Ascending aorta (tissue), 2 donors: Measurements from ENCODE around the gene INTS2. TPM values are rescaled to one million over a fixed set of nuclear protein-coding genes. Genes with fewer than 3 reads are reported as not detected.
"Not testable (repeated sequence)": the region's sequence is repeated elsewhere in the genome, so short reads cannot be mapped to it uniquely, and the experiment has no call there.

Experiments
- DNase-seq, 2 donors: peaks; one replicate each; pipeline ENCODE4 v3.0.0-alpha.2; 2019; ENCODE audit warnings: low spot score in 2 of 2
- H3K27ac ChIP-seq, 2 donors: fragments of 200-600 bp; sonication (generic); one replicate each; pipeline ENCODE4 v1.5.1; 2016 to 2017; ENCODE audit warnings: mild to moderate bottlenecking in 1 of 2
- H3K27me3 ChIP-seq: fragments of 200-600 bp; sonication (generic); one replicate; pipeline ENCODE4 v1.5.1; 2017
- H3K36me3 ChIP-seq, 2 donors: fragments of 200-600 bp; sonication (generic); one replicate each; pipeline ENCODE4 v1.5.1; 2016
- H3K4me1 ChIP-seq, 2 donors: fragments of 200-600 bp; sonication (generic); one replicate each; pipeline ENCODE4 v1.5.1; 2016 to 2017; ENCODE audit warnings: mild to moderate bottlenecking in 1 of 2
- H3K4me3 ChIP-seq, 2 donors: fragments of 200-600 bp; sonication (generic); one replicate each; pipeline ENCODE4 v1.5.1; 2016 to 2017; ENCODE audit warnings: mild to moderate bottlenecking in 1 of 2
- H3K9me3 ChIP-seq, 2 donors: fragments of 200-600 bp; sonication (generic); one replicate each; pipeline ENCODE4 v1.5.1; 2016
- CTCF ChIP-seq, 3 experiments: fragments of 200-600 bp in 2 of 3; fragments of 450-650 bp in 1 of 3; sonication (generic) in 2 of 3; IDR thresholded peaks; one replicate each; pipeline ENCODE4 v1.5.1; 2016 to 2019; ENCODE audit warnings: antibody characterized with exemption in 3 of 3, mild to moderate bottlenecking in 1 of 3, moderate library complexity in 1 of 3
- intact Hi-C: fragments of 100-400 bp; cut with DNase I; formaldehyde crosslinking; loops from one replicate; pipeline ENCODE4 v1.15.1; 2023
- total RNA-seq: library from RNA; depleted of rRNA; stranded (reverse); fragments of >200 nt; gene quantifications from one replicate; pipeline ENCODE4 v1.1.0, GENCODE V29; 2016

INTS2 gene
- total RNA-seq, 1 donor from 2014 or later = 2.2 TPM

- no peak overlapping the region for H3K4me3 ChIP-seq
- DNase-seq = no peak
- H3K36me3 ChIP-seq = no peaks in the 10 kb centered on the region
- intact Hi-C loops = loop anchor here (2.0 to 5.0 kb wide), 2 partner anchors 205 to 449 kb away; partner anchors contain the start of gene MED13
- H3K27me3 ChIP-seq = no peaks in the 10 kb centered on the region
- no peaks in the 10 kb centered on the region for H3K4me1 ChIP-seq
- TF ChIP-seq CTCF (IDR thresholded peaks at IDR 0.05) = no peak
- no peak overlapping the region for H3K27ac ChIP-seq
- H3K9me3 ChIP-seq = no peaks in the 10 kb centered on the region
These were observed 65.6 kb downstream of the INTS2 start for GRCh38 chr17:61862105-61862574.

DNA sequence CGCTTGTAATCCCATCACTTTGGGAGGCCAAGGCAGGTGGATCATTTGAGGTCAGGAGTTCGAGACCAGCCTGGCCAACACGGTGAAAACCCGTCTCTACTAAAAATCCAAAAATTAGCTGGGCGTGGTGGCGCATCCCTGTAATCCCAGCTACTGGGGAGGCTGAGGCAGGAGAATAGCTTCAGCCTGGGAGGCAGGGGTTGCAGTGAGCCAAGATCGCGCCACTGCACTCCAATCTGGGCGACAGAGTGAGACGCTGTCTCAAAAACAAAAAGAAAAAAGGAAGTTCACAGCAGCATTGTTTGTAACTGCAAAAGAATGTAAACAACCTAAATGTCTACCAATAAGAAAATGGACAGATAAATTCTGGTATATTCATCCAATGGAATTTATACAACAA is 67.4 kb downstream of the INTS2 start:
- H3K4me3 ChIP-seq, H3K27ac ChIP-seq, DNase-seq, H3K27me3 ChIP-seq, H3K36me3 ChIP-seq, H3K9me3 ChIP-seq, H3K4me1 ChIP-seq: not testable (repeated sequence)
- intact Hi-C loops = loop anchor here (5.0 kb wide), 1 partner anchor 207 kb away; the partner anchor contains the start of gene MED13

GRCh38 chr17:61856035-61856434 is 71.7 kb downstream of the INTS2 start:
- Histone ChIP-seq H3K4me3 (no peak overlapping the region), H3K36me3 (no peaks in the 10 kb centered on the region), H3K9me3 (no peaks in the 10 kb centered on the region), H3K27me3 (no peaks in the 10 kb centered on the region), H3K4me1 (no peaks in the 10 kb centered on the region), H3K27ac (no peak overlapping the region)
- intact Hi-C loops = no loop called here
- no peak for TF ChIP-seq CTCF (IDR thresholded peaks at IDR 0.05)
- DNase-seq = no peak

DNA sequence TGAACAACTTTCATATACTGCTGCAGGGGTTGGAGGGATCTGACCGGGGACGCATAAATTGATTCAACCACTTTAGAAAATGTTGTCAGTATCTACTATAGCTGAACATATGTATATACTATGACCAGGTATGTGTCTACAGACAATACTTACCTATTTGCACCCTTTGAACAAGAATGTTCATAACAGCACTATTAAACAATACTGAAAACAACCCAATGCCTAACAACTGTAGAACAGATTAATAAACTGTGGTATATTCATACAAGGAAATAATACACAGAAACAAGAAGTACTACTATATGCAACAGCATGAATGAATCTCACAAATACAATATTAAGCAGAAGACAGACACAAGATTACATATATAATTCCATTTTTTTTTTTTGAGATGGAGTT is 74.9 kb downstream of the INTS2 start:
- no peak for DNase-seq
- H3K4me1 ChIP-seq = no peaks in the 10 kb centered on the region
- H3K4me3 ChIP-seq = no peak overlapping the region
- intact Hi-C loops = no loop called here
- H3K27me3 ChIP-seq = no peaks in the 10 kb centered on the region
- TF ChIP-seq CTCF (IDR thresholded peaks at IDR 0.05) = no peak
- H3K36me3 ChIP-seq = no peaks in the 10 kb centered on the region
- no peak overlapping the region for H3K27ac ChIP-seq
- no peaks in the 10 kb centered on the region for H3K9me3 ChIP-seq

- no peak for DNase-seq
- no peak overlapping the region for H3K27ac ChIP-seq
- intact Hi-C loops = no loop called here
- H3K27me3 ChIP-seq = no peaks in the 10 kb centered on the region
- no peaks in the 10 kb centered on the region for H3K4me1 ChIP-seq
- H3K4me3 ChIP-seq = no peak overlapping the region
- H3K9me3 ChIP-seq = no peaks in the 10 kb centered on the region
- no peak for TF ChIP-seq CTCF (IDR thresholded peaks at IDR 0.05)
- no peaks in the 10 kb centered on the region for H3K36me3 ChIP-seq
These were observed 78.1 kb downstream of the INTS2 start for GRCh38 chr17:61849674-61850073.

GRCh38 chr17:61848896-61849295 is 78.9 kb downstream of the INTS2 start:
- Histone ChIP-seq H3K9me3 (no peaks in the 10 kb centered on the region), H3K27ac (no peak overlapping the region), H3K4me1 (no peaks in the 10 kb centered on the region), H3K36me3 (no peaks in the 10 kb centered on the region), H3K4me3 (no peak overlapping the region), H3K27me3 (no peaks in the 10 kb centered on the region)
- TF ChIP-seq CTCF (IDR thresholded peaks at IDR 0.05) = no peak
- DNase-seq = no peak
- intact Hi-C loops = no loop called here
